HepG2 (cell line): Measurements from ENCODE around the gene MEGF11. TPM values are rescaled to one million over a fixed set of nuclear protein-coding genes. Genes with fewer than 3 reads are reported as not detected.
"Not testable (repeated sequence)": the region's sequence is repeated elsewhere in the genome, so short reads cannot be mapped to it uniquely, and the experiment has no call there.

Source experiments
- ATAC-seq: fragments of 200-7000 bp; cut with Tn5 transposase; 3 replicates; pipeline ENCODE4 v1.9.1; 2020; ENCODE audit warnings: mild to moderate bottlenecking, moderate library complexity
- BruUV-seq: library from RNA; stranded (reverse); fragments of 400-500 nt; replicated peaks from 2 replicates; lab custom pipeline; 2021; lab: Mats Ljungman, UMichigan
- CTCF ChIA-PET: fragments of 300-600 bp; formaldehyde crosslinking; extraction: SDS; loops from one replicate; lab custom pipeline; 2021; ENCODE audit warnings: low total read pairs, inconsistent platforms, low intra/inter-chr PET ratio; lab: Yijun Ruan, JAX
- POLR2A ChIA-PET: fragments of 350-600 bp; sonication (Branson Sonifier 250); formaldehyde crosslinking; loops from one replicate; lab custom pipeline; 2020; ENCODE audit warnings: antibody characterized with exemption, inconsistent platforms; lab: Yijun Ruan, JAX
- DNase-seq: peaks from one replicate; pipeline ENCODE4 v3.0.0-alpha.2; 2015; ENCODE audit warnings: low spot score
- FAIRE-seq: peaks from 3 replicates; lab custom pipeline; 2011; peaks lifted over from hg19 to GRCh38; lab: Jason Lieb, UNC
- H2AFZ ChIP-seq: one replicate; pipeline ENCODE4 v1.6.1; 2011; ENCODE audit warnings: low read length, inconsistent platforms
- H3K27ac ChIP-seq: fragments of 300-600 bp; 3 replicates; pipeline ENCODE4 v1.8.0; 2011; ENCODE audit warnings: mixed run types, mild to moderate bottlenecking, mixed read lengths, low read length, inconsistent platforms; ENCODE audit not compliant: insufficient read depth; ENCODE audit errors: extremely low read length
- H3K27me3 ChIP-seq, 2 experiments: fragments of 200-600 bp in 1 of 2; 2 replicates in 1 of 2; 3 replicates in 1 of 2; pipeline versions ENCODE4 v1.6.0 to v1.8.0; 2011; ENCODE audit warnings: low read length in 2 of 2, mild to moderate bottlenecking in 2 of 2, moderate library complexity in 2 of 2, inconsistent platforms in 1 of 2; ENCODE audit not compliant: insufficient read depth in 2 of 2, control insufficient read depth in 1 of 2
- H3K36me3 ChIP-seq, 2 experiments: fragments of 200-600 bp in 1 of 2; replicated peaks in 1 of 2; 2 replicates in 1 of 2; 3 replicates in 1 of 2; pipeline versions ENCODE4 v1.5.1 to v1.8.0; 2011; ENCODE audit warnings: low read length in 2 of 2, inconsistent platforms in 1 of 2; ENCODE audit not compliant: insufficient read depth in 2 of 2, control insufficient read depth in 1 of 2
- H3K4me1 ChIP-seq: 2 replicates; pipeline ENCODE4 v1.5.1; 2012; ENCODE audit warnings: low read length, inconsistent platforms; ENCODE audit not compliant: insufficient read depth
- H3K4me2 ChIP-seq: 2 replicates; pipeline ENCODE4 v1.6.0; 2011; ENCODE audit warnings: low read depth, low read length, inconsistent platforms
- H3K4me3 ChIP-seq, 3 experiments: fragments of 200-600 bp in 1 of 3; sonication (generic), shearing (Covaris generic) in 1 of 3; replicated peaks in 1 of 3; 2 replicates each; pipeline ENCODE4 v1.5.1; 2011 to 2016; ENCODE audit warnings: low read length in 3 of 3, inconsistent platforms in 2 of 3, low read depth in 2 of 3, mild to moderate bottlenecking in 2 of 3, control low read depth in 1 of 3, mixed read lengths in 1 of 3; ENCODE audit not compliant: insufficient read depth in 1 of 3
- H3K79me2 ChIP-seq: one replicate; pipeline ENCODE4 v1.6.1; 2011; ENCODE audit warnings: low read length, inconsistent platforms; ENCODE audit not compliant: insufficient read depth
- H3K9ac ChIP-seq: 2 replicates; pipeline ENCODE4 v1.6.0; 2011; ENCODE audit warnings: mild to moderate bottlenecking, low read depth, low read length, inconsistent platforms; ENCODE audit not compliant: insufficient read depth
- H3K9me3 ChIP-seq: 2 replicates; pipeline ENCODE4 v1.5.1; 2012; ENCODE audit warnings: mild to moderate bottlenecking, low read length
- H4K20me1 ChIP-seq: 2 replicates; pipeline ENCODE4 v1.6.0; 2011; ENCODE audit warnings: inconsistent platforms, mild to moderate bottlenecking, low read length, moderate library complexity; ENCODE audit not compliant: insufficient read depth
- AGO2 ChIP-seq: fragments of 200-400 bp; formaldehyde crosslinking; optimal IDR thresholded peaks from 2 replicates; pipeline ENCODE3; 2017; ENCODE audit warnings: mild to moderate bottlenecking, low read depth, low read length, moderate library complexity
- CERS6 ChIP-seq: sonication (generic); formaldehyde crosslinking; IDR thresholded peaks from 2 replicates; pipeline ENCODE4 v1.5.0; 2020; ENCODE audit warnings: missing genetic modification reagents
- FOSL1 ChIP-seq: sonication (generic); formaldehyde crosslinking; IDR thresholded peaks from 2 replicates; pipeline ENCODE4 v1.9.0; 2021; ENCODE audit warnings: missing genetic modification reagents, borderline replicate concordance
- KAT2B ChIP-seq: fragments of 150-350 bp; IDR thresholded peaks from 2 replicates; pipeline ENCODE4 v1.6.1; 2014; ENCODE audit warnings: low read depth, low read length, borderline replicate concordance
- PHF21A ChIP-seq: sonication (generic); formaldehyde crosslinking; IDR thresholded peaks from 2 replicates; pipeline ENCODE4 v1.5.0; 2020; ENCODE audit warnings: mild to moderate bottlenecking, missing genetic modification reagents
- REXO4 ChIP-seq: sonication (generic); formaldehyde crosslinking; IDR thresholded peaks from 2 replicates; pipeline ENCODE4 v1.8.0; 2022; ENCODE audit warnings: missing genetic modification reagents, mild to moderate bottlenecking, borderline replicate concordance
- SALL1 ChIP-seq: sonication (generic); formaldehyde crosslinking; IDR thresholded peaks from 2 replicates; pipeline ENCODE4 v1.8.0; 2022; ENCODE audit warnings: mild to moderate bottlenecking, missing genetic modification reagents
- SRSF1 ChIP-seq: fragments of 200-400 bp; formaldehyde crosslinking; optimal IDR thresholded peaks from 2 replicates; pipeline ENCODE3; 2017; ENCODE audit warnings: mild to moderate bottlenecking, low read depth, low read length, moderate library complexity
- ZNF567 ChIP-seq: sonication (generic); formaldehyde crosslinking; IDR thresholded peaks from 2 replicates; pipeline ENCODE4 v1.8.1; 2023; ENCODE audit warnings: mild to moderate bottlenecking, missing genetic modification reagents, borderline replicate concordance
- WGBS: methylation state at CpG from one replicate; pipeline ENCODE4 v1.1.6; 2017; ENCODE audit warnings: low lambda C conversion rate; 5-methylcytosine and 5-hydroxymethylcytosine counted together
- in situ Hi-C: cut with HindIII; loops from 2 replicates; pipeline ENCODE4 v1.10.0; 2017; ENCODE audit warnings: low pct_unique_long_range_greater_than_20kb; ENCODE audit not compliant: extremely low pct_ligation_motif_present
- intact Hi-C: fragments of 100-400 bp; cut with micrococcal nuclease; formaldehyde crosslinking; loops from one replicate; pipeline ENCODE4 v1.10.0; 2022; ENCODE audit not compliant: unreplicated experiment
- polyA plus RNA-seq, 8 experiments: library from polyadenylated mRNA; depleted of rRNA in 3 of 8; stranded (reverse) in 7 of 8; unstranded in 1 of 8; fragments of >200 nt; fragmentation: Illumina TruSeq in 4 of 8; extraction: Trizol in 4 of 8; gene quantifications; 2 replicates each; pipeline versions ENCODE4 v1.2.1 to v1.2.3, GENCODE V29; 2011 to 2016; ENCODE audit warnings: low read depth in 4 of 8, missing spikeins in 1 of 8, mixed read lengths in 1 of 8; ENCODE audit not compliant: insufficient read depth in 1 of 8
- total RNA-seq, 5 experiments: library from RNA; depleted of rRNA; stranded (reverse); fragments of >200 nt; fragmentation: Illumina TruSeq; extraction: Trizol; gene quantifications; 2 replicates each; pipeline ENCODE4 v1.2.3, GENCODE V29; 2016; ENCODE audit warnings: low read depth in 1 of 5
- TF ChIP-seq, protein P1 (sequence below): sonication (generic); formaldehyde crosslinking; conservative IDR thresholded peaks from 2 replicates; pipeline ENCODE4 v1.8.0; 2022; ENCODE audit warnings: missing genetic modification reagents

MEGF11 gene
- total and polyA plus RNA-seq, 2 of the 13 experiments (the other 11 are each of a cell fraction or from before 2014, with no cell fraction given): not detected

DNA sequence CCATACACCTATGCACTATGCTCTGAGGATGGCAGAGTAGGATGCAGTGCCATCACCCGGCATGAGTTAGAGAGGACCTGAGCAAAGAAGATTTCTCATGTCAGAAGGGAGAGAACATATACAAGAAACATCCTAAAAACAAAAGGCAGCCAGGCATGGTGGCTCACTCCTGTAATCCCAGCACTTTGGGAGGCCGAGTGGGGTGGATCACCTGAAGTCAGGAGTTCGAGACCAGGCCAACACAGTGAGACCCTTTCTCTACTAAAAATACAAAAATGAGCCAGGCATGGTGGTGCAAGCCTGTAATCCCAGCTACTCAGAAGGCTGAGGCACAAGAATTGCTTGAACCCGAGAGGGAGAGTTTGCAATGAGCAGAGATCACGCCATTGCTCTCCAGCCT, 7.7 kb downstream of the MEGF11 start:
- intact Hi-C loops, H4K20me1 ChIP-seq, H3K9ac ChIP-seq, H2AFZ ChIP-seq, H3K4me3 ChIP-seq, H3K4me1 ChIP-seq, in situ Hi-C loops, ATAC-seq, H3K9me3 ChIP-seq, CTCF ChIA-PET, DNase-seq, H3K36me3 ChIP-seq, FAIRE-seq, BruUV-seq, H3K4me2 ChIP-seq, POLR2A ChIA-PET, H3K79me2 ChIP-seq, H3K27ac ChIP-seq: not testable (repeated sequence)
- 13% methylated on average over 5 of the region's 5 CpGs for WGBS
- peaks cover 2 to 60% of the 10 kb centered on the region in 2 experiments; a peak in 4 of 5 replicates for H3K27me3 ChIP-seq

GRCh38 chr15:66241908-66242285, 11.7 kb downstream of the MEGF11 start:
- CTCF ChIA-PET: no interaction called here
- H3K4me2 ChIP-seq: no peak overlapping the region
- H3K9me3 ChIP-seq: no peaks in the 10 kb centered on the region
- no peak overlapping the region for H2AFZ ChIP-seq
- DNase-seq (no peak), FAIRE-seq (no peak), ATAC-seq (no peak)
- H3K4me1 ChIP-seq: no peaks in the 10 kb centered on the region
- POLR2A ChIA-PET: no interaction called here
- no peak for TF ChIP-seq AGO2
- TF ChIP-seq REXO4 (CRISPR knock-in tag): no peak
- TF ChIP-seq, protein P1, sequence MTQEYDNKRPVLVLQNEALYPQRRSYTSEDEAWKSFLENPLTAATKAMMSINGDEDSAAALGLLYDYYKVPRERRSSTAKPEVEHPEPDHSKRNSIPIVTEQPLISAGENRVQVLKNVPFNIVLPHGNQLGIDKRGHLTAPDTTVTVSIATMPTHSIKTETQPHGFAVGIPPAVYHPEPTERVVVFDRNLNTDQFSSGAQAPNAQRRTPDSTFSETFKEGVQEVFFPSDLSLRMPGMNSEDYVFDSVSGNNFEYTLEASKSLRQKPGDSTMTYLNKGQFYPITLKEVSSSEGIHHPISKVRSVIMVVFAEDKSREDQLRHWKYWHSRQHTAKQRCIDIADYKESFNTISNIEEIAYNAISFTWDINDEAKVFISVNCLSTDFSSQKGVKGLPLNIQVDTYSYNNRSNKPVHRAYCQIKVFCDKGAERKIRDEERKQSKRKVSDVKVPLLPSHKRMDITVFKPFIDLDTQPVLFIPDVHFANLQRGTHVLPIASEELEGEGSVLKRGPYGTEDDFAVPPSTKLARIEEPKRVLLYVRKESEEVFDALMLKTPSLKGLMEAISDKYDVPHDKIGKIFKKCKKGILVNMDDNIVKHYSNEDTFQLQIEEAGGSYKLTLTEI (CRISPR knock-in tag): no peak
- no peak for TF ChIP-seq FOSL1
- no peak for TF ChIP-seq PHF21A (CRISPR knock-in tag)
- TF ChIP-seq KAT2B: no peak
- TF ChIP-seq ZNF567 (CRISPR knock-in tag): no peak
- TF ChIP-seq SRSF1: no peak
- TF ChIP-seq CERS6 (CRISPR knock-in tag): no peak
- no peak for TF ChIP-seq SALL1
- intact Hi-C loops (no loop called here), in situ Hi-C loops (no loop called here)
- H3K9ac ChIP-seq: no peak overlapping the region
- no peak overlapping the region for H3K4me3 ChIP-seq
- H4K20me1 ChIP-seq: no peaks in the 10 kb centered on the region
- 20% methylated on average over 1 of the region's 1 CpG for WGBS
- H3K27me3 ChIP-seq: peaks cover 6 to 49% of the 10 kb centered on the region in 2 experiments; a peak in 4 of 5 replicates
- BruUV-seq: no TSS peak
- H3K36me3 ChIP-seq: no peaks in the 10 kb centered on the region
- H3K79me2 ChIP-seq: no peaks in the 10 kb centered on the region
- no peak overlapping the region for H3K27ac ChIP-seq
